HG03159 (cell line): ENCODE measurements around the gene PDGFRB.

Experiments used
- ATAC-seq: cut with Tn5 transposase; IDR thresholded peaks from one replicate; pipeline ENCODE4 v1.9.1; 2021; ENCODE audit warnings: mild to moderate bottlenecking, moderate library complexity; ENCODE audit not compliant: unreplicated experiment

Gene PDGFRB

GRCh38 chr5:150069672-150070627 is 85.7 kb downstream of the PDGFRB start:
- no peak for ATAC-seq

GRCh38 chr5:150068961-150069645 is 86.5 kb downstream of the PDGFRB start:
- ATAC-seq: no peak

GRCh38 chr5:150068472-150068871 is 87.2 kb downstream of the PDGFRB start:
- no peak for ATAC-seq

DNA sequence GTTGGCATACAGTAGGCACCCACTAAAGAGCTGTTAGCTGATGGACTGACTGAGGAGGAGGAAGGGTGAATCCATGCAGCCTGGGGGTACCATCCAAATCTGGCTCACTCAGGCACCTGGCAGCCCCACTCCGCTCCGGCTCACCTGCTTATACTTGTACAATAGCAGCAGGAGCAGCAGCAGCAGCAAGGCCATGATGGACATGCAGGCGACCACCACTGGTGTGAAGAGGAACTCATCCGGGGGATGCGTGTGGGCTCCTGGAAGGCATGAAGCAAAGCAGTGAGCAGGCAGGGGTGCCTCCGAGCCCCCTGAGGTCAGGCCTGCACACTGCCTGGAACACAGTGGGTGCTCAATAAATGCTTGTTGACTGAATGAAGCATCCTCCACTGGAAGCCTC is 87.6 kb downstream of the PDGFRB start:
- no peak for ATAC-seq

DNA sequence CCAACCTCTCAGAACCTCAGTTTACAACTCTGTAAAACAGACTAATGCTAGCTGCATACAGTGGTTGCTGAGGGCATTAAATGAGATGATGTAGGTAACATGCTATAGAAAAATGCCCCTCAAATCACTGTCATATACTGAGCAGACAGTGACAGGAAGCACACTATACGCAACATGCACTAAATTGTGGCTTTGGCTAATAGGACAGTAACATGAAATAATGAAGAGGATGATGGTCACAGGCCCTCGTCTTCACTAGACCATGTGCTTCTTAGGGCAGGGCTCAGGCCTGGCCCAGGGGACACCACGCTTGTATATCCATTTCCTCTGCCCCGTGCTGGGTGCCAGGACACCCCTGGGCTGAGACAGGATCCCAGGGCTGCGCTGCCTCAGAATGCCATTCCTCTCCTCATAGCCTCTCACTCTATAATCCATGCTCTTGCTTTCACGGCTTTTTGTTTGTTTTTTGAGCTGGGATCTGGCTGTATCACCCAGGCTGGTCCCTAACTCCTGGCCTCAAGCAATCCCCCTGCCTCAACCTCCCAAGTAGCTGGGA is 88.2 kb downstream of the PDGFRB start:
- no peak for ATAC-seq

DNA sequence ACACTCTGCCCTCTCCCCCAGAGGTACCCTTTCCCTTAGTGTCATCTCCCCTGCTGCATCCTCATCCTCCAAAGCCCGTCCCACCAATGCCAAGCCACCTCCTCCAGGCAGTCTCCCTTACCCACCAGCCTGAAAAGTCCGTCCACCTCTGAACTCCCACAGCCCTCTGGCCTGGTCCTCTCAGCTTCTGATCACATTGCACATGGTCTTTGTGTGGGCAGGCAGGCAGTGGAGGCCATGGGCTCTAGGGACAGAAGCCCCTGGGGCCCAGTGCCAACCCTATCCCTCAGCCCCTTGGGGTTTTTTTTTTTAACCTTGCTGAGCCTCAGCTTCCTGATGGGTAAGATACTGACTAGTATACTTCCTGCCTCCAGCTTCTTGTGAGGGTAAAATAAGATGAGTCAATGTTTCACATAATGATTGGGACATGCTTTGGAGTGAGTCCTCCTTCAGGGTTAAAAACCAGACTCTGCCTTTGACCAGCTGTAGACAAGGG is 88.7 kb downstream of the PDGFRB start:
- no peak for ATAC-seq

- ATAC-seq: no peak
Measured at GRCh38 chr5:150066436-150066835, 89.2 kb downstream of the PDGFRB start.

DNA sequence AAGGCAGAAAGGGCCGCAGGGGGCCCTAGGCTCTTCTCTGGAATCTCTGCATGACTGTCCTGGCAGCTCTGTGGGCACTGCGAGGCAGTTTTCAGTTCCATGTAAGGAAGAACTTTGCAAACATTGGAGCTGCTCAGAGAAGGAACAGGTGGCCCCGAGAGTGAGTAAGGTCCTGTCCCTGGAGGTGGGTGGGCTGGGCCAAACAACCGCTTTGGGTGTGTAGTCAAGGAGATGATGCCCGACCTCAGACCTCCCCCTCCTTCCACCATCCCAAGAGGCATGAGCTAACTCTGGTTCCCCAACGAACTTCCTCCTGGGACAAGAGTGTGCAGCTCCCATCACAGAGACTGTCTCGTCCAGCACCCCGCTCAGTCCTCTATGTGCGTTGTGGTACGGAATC is 89.8 kb downstream of the PDGFRB start:
- no peak for ATAC-seq

DNA sequence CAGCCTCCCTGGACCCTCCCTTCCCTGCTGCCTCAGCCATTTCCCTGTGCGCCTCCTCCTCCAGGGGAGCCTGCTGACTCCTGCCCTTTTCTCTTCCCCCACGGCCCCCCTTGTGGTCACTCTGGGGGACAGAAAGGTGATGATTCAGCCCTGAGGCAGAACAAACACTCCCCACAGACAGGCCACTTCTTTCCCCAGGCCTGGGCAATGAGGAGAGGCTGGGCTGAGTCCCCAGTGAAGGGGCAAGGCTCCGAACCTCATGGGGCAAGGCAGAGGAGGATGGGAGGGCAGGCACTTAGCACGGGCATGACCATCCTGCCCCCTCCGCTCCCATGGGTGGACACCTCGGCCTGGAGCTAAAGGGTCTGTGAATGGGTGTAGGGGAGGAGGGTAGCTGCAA is 90.3 kb downstream of the PDGFRB start:
- no peak for ATAC-seq

DNA sequence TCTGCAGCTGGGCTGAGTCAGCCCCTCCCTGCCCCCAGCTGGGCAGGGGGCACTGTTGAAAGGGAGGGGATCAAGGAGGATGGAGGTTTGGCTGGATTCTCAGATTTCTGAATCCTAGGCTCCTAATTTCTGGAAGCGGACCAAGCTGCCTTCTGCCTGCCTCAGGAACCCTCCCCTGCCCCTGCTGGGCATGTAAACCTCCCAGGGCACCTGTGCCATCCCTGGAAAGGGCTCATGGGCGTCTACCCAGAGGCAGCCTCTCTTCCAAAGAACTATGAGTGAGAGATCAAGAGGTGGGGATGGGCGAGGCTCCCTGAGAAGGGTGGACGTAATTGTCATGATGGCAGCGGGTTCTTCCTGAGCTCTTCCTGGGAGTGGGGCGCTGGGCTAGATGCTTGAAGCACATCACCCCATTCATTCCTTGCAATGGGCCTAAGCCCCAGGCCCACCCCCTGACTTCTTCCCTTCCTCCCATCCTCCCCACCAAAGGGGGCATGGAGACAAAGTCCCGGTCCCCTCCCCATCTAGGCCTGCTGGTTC is 90.9 kb downstream of the PDGFRB start:
- no peak for ATAC-seq
